Measurements from ENCODE around the gene MRPL33.

DNA sequence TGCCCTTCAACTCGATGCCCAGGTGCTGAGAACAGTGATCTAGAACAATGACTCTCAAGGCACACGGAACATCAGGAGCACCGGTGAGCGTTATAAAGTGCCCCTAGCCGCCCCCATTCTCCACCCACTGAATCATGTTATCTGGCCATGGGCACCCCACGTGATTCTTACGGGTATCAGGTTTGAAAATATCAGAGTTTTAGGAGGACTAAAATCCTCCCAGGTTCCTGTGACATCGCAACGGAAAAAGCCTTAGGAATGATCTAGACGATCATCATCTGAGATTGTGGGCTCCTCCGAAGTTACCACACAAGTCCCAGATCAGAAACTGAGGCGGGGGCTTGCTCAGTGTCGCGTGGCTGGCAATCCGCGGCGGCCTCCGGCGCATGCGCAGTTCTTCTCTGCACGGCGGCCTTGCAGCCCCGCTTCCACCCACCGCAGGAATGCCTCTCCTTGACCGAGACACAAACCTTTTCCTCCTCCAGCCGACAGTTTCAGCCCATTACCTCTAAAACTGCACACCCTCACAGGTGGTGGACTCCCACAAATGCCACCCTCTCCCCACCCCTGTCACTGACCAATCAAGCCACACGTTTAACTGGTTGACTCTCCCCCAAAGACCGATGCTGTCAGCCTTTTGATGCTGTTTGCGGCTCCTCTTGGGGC lies 5.8 kb upstream of the MRPL33 start:
- TF ChIP-seq TAF1 (IDR thresholded peaks at IDR 0.05; ENCODE audit: borderline replicate concordance, low read depth, low read length): no peak
- TF ChIP-seq, protein P1, sequence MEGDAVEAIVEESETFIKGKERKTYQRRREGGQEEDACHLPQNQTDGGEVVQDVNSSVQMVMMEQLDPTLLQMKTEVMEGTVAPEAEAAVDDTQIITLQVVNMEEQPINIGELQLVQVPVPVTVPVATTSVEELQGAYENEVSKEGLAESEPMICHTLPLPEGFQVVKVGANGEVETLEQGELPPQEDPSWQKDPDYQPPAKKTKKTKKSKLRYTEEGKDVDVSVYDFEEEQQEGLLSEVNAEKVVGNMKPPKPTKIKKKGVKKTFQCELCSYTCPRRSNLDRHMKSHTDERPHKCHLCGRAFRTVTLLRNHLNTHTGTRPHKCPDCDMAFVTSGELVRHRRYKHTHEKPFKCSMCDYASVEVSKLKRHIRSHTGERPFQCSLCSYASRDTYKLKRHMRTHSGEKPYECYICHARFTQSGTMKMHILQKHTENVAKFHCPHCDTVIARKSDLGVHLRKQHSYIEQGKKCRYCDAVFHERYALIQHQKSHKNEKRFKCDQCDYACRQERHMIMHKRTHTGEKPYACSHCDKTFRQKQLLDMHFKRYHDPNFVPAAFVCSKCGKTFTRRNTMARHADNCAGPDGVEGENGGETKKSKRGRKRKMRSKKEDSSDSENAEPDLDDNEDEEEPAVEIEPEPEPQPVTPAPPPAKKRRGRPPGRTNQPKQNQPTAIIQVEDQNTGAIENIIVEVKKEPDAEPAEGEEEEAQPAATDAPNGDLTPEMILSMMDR (IDR thresholded peaks at IDR 0.05): no peak
- TF ChIP-seq POLR2AphosphoS5 (IDR thresholded peaks at IDR 0.05; ENCODE audit: low read depth, low read length): no peak
- TF ChIP-seq, protein P2, sequence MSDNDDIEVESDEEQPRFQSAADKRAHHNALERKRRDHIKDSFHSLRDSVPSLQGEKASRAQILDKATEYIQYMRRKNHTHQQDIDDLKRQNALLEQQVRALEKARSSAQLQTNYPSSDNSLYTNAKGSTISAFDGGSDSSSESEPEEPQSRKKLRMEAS (IDR thresholded peaks at IDR 0.05; ENCODE audit: low read depth): no peak

All from SK-N-SH (cell line).